GM18511 (cell line): Measurements from ENCODE around the gene ENTR1.
A peak's percentile ranks its signal among the peaks of the same experiment; 100 is the strongest.
"Not testable (repeated sequence)": the region's sequence is repeated elsewhere in the genome, so short reads cannot be mapped to it uniquely, and the experiment has no call there.

Source experiments
- ATAC-seq: cut with Tn5 transposase; IDR thresholded peaks from one replicate; pipeline ENCODE4 v1.9.1; 2021; ENCODE audit warnings: mild to moderate bottlenecking, moderate library complexity; ENCODE audit not compliant: unreplicated experiment

ENTR1 gene

GRCh38 chr9:136439481-136440408 lies 29.3 kb upstream of the ENTR1 start, which contains the start of gene INPP5E:
INPP5E (minus strand) TSS chr9:136439845; CDS start chr9:136439419, 426 bp downstream.
- ATAC-seq, result peak; percentile 69

GRCh38 chr9:136438548-136439480 lies 28.4 kb upstream of the ENTR1 start:
- peak; percentile 64 for ATAC-seq

- no peak for ATAC-seq
Observed at GRCh38 chr9:136437839-136438547, 27.6 kb upstream of the ENTR1 start.

GRCh38 chr9:136437430-136437829 lies 27.0 kb upstream of the ENTR1 start:
- no peak for ATAC-seq

- ATAC-seq, result no peak
Observed at GRCh38 chr9:136436055-136436634, 25.7 kb upstream of the ENTR1 start.

GRCh38 chr9:136434580-136435169 lies 24.3 kb upstream of the ENTR1 start:
- ATAC-seq, result no peak

GRCh38 chr9:136433849-136434579 lies 23.6 kb upstream of the ENTR1 start:
- ATAC-seq, result no peak

GRCh38 chr9:136433043-136433715 lies 22.8 kb upstream of the ENTR1 start:
- ATAC-seq, result no peak

- no peak for ATAC-seq
Observed at GRCh38 chr9:136432591-136432990, 22.2 kb upstream of the ENTR1 start.

GRCh38 chr9:136431782-136432350 lies 21.5 kb upstream of the ENTR1 start:
- ATAC-seq, result no peak

- ATAC-seq, result no peak
Observed at GRCh38 chr9:136430588-136431234, 20.3 kb upstream of the ENTR1 start.

- no peak for ATAC-seq
Observed at GRCh38 chr9:136429683-136430491, 19.5 kb upstream of the ENTR1 start.

- no peak for ATAC-seq
Observed at GRCh38 chr9:136429075-136429628, 18.7 kb upstream of the ENTR1 start.

GRCh38 chr9:136426787-136427186 lies 16.4 kb upstream of the ENTR1 start:
- no peak for ATAC-seq

GRCh38 chr9:136425367-136425766 lies 15.0 kb upstream of the ENTR1 start:
- ATAC-seq, result not testable (repeated sequence)

- no peak for ATAC-seq
Observed at GRCh38 chr9:136424750-136425362, 14.4 kb upstream of the ENTR1 start.
